GM04504 (cell line): Measurements from ENCODE around the gene CTNND2.
"Not testable (repeated sequence)": the region's sequence is repeated elsewhere in the genome, so short reads cannot be mapped to it uniquely, and the experiment has no call there.

ENCODE experiments used
- DNase-seq: peaks from one replicate; pipeline ENCODE4 v3.0.0-alpha.2; 2012; ENCODE audit warnings: low read depth

Gene CTNND2

DNA sequence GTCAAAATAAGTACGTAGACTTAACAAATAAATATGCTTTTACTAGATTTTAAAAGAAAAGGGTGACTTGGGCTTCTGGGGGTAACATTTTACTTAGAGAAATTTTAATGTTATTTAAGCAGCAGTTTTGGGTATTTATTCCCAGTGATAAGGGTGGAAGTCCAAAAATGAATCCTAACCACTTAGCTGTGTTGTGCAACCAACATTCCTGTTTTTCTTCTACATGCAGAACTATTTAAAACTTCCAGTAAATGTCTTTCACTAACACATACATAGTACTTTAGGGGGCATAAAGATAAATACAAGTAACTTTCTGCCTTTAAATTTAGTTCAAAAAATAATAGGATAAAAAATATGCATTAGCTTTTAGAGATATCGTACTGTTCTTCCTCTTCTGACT lies 436.7 kb downstream of the CTNND2 start:
- DNase-seq = no peak

GRCh38 chr5:11459716-11460115 lies 444.5 kb downstream of the CTNND2 start:
- DNase-seq = no peak

- DNase-seq = no peak
Observed at GRCh38 chr5:11455505-11455904, 448.7 kb downstream of the CTNND2 start.

DNA sequence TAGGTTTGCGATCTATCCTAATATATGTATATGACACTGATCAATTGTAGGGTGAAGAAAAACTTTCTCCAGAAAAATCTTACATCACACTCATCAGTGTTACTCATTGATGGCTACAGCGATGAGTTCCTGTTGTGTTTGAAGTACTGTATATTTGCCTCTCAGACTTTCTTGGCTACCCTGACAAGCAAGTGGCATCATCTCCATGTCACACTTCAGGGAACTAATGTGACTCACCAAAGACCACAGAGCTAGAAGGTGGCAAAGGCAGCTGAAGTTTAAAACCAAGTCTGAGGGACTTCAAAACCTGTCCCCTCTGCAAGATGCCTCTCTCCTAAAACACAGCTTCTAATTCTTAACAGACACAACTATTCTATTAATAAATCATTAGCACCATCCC lies 451.4 kb downstream of the CTNND2 start:
- no peak for DNase-seq

- DNase-seq = no peak
Observed at GRCh38 chr5:11449966-11450365, 454.3 kb downstream of the CTNND2 start.

DNA sequence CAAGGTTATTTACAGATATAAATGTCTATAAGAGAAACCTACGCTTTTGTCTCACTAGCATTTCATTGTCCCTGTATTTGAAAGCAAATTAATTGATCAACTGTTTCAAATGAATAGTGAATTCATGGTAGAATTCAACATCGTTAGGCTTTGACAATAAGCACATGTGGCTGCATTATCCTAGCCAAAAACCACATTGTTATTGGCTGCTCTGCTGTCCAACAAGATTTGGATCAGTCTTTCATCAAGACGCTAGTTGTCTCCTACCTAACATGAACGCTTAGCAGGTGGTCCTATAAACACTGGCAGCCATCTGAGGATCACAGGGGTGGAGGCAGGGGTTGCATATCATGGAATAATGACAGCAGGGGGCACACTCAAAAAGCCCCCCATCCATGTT lies 455.0 kb downstream of the CTNND2 start:
- DNase-seq = no peak

DNA sequence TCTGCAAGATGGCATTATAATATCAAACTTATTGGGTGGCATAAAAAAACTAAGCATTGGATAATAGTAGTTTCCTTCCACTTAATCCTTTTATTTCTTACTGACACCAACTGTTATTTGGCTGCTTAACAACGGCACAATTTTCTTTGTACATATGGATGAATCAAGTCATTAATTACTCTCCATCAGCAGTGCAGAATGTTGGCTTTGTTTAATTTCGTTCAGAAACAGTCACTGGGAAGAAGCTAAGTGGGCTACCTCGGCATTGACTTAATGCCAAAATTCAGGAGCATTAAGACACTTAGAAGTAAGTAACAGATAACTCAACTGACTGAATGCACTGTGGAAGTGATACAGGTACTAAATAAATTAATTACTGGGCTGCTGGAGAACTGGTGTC lies 460.4 kb downstream of the CTNND2 start:
- DNase-seq = no peak

GRCh38 chr5:11432116-11432515 lies 472.1 kb downstream of the CTNND2 start:
- DNase-seq = no peak

DNA sequence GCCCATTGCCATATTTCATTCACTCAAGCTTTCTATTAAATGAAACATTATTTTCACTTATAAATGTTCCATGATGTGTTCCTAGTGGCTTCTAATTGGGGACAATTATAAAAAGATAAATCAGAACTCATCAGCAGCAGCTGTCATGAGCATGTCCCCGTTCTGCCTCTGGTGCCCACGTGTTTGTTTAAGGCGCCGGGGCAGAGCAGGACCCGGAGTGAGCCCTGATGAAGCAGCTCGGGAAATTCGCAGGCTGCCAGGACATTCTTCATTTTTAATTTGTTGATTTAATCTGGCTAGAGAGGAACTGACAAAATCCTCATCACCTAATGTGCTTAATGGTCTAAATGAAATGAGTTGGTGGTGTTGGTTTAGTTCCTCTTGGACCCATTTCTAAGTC lies 475.0 kb downstream of the CTNND2 start:
- no peak for DNase-seq

- no peak for DNase-seq
Observed at GRCh38 chr5:11427569-11427968, 476.7 kb downstream of the CTNND2 start.

- no peak for DNase-seq
Observed at GRCh38 chr5:11426442-11426841, 477.8 kb downstream of the CTNND2 start.

DNA sequence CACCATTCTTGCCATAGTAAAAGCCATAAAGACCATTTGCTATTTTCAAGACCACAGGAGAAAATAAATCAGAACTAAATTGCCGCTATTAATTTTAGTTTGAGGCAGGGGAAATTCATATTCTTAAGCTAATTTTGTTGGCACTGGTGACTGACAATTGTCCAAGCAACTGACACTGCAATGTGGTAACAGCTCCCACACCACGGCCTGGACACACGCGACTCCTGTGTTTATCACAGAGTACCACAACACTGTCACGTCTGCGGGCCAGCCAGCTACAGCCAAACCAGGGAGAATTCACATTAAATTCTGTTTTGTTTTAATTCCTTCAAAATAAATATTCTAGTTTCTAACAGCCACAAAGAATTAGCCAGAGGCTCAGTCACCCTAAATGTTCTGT lies 481.9 kb downstream of the CTNND2 start:
- DNase-seq = no peak

- DNase-seq = no peak
Observed at GRCh38 chr5:11420969-11421368, 483.3 kb downstream of the CTNND2 start.

GRCh38 chr5:11415751-11416150 lies 488.5 kb downstream of the CTNND2 start:
- DNase-seq = no peak

DNA sequence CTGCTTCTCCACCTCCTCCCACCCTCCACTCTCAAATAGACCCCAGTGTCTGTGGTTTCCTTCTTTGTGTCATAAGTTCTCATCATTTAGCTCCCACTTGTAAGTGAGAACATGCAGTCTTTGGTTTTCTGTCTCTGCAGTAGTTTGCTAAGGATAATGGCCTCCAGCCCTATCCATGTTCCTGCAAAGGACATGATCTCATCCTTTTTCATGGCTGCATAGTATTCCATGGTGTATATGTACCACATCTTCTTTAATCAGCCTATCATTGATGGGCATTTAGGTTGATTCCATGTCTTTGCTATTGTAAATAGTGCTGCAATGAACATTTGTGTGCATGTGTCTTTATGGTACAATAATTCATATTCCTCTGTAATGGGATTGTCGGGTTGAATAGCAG lies 489.5 kb downstream of the CTNND2 start:
- DNase-seq = not testable (repeated sequence)

GRCh38 chr5:11411621-11412020 lies 492.6 kb downstream of the CTNND2 start:
- no peak for DNase-seq

GRCh38 chr5:11407556-11408145 lies 496.6 kb downstream of the CTNND2 start:
- no peak for DNase-seq

DNA sequence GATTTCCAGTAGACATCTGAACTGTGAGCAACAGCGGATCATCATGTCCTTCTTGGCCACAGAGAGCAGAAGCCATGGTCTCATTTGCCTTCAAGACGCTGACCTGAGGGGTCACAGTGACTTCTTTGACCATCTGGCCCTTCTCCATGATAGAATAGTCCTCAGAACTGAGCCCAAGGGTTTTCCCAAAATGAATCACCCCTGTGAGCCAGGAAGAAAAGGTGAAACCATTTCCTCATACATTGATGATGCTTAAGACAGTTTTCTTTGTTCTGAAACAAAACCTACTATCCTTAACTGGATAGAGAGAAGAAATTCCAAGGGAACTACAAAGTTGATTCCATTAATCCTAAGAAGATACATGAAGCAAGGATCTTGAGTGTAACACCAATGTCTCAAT lies 503.9 kb downstream of the CTNND2 start:
- DNase-seq = no peak

DNA sequence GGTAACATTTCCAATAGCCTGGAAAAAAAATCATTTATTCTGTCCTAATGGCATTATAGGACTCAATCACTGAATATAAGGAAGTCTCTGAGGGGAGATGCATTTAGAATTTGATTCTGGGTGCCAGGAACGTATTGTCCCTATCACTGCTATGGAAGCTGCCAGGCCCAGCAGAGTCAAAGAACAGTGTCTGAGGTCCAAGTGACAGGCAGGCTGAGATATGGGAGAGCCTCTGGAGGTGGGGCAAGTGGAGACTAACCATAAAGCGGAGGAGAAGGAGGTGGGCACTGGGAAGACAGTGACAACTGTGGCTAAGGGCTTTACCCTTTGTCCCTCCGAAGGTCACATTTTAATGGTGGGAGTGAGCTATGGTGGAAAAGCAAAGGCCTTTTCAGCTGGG lies 505.5 kb downstream of the CTNND2 start:
- no peak for DNase-seq

- no peak for DNase-seq
Observed at GRCh38 chr5:11397549-11397948, 506.7 kb downstream of the CTNND2 start.

DNA sequence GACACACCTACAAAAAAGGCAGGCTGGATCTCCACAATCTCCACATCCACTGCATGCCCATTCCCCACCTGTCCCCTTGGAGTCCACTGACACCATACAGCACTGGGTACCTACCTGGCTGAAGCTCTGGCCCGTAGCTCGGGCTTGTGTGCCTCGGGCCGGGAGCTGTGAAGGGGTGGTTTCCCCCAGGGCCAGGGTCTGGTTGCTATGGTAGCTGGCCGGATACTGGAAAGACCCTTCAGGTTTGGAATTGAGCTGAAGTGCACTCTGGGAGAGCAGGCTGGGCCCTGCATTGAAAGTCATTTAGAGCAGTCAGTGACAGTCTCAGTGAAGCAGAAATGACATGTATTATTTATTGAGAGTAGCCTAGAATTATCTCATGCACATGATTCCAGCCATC lies 507.3 kb downstream of the CTNND2 start:
- no peak for DNase-seq

DNA sequence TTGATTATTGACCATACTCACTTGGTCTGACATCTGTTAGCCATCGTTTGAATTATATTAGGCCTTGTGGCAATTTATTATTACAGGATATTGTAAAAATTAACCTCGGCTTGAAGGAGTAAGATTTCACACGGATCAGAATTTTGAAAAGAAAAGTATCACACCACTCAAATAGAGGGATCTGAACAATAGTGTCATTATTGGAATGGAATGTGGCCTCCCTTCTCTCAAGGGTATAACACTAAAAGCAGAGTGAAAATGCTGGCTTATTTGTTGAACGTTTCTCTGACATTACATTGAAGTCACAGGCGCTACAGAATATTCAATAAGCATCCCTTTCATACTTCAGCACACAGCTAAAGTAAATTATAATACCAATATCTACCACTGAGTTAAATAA lies 509.3 kb downstream of the CTNND2 start:
- no peak for DNase-seq

GRCh38 chr5:11390291-11390767 lies 513.9 kb downstream of the CTNND2 start:
- no peak for DNase-seq

DNA sequence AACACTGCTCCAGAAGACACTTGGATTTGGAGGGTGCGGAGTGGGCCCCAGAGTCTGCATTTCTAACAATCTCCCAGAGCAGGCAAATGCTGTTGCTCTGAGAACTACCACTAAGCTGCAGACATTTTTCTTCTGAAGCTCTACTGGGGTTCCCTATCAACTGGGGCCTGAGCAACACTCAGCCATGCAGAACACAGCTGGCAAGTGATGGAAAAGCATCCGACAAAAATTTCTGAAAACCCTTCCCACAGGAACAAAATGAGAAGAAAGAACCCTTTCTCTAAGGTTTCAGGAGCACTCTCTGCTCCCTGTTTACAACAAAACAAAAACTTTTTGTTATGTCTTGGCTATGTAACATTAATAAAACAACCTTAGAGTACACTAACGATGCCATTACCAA lies 516.9 kb downstream of the CTNND2 start:
- no peak for DNase-seq

GRCh38 chr5:11386398-11386797 lies 517.8 kb downstream of the CTNND2 start:
- no peak for DNase-seq
